GM12878 (cell line): Measurements from ENCODE around the gene DLG4. TPM values are rescaled to one million over a fixed set of nuclear protein-coding genes. Genes with fewer than 3 reads are reported as not detected.
A peak's percentile ranks its signal among the peaks of the same experiment; 100 is the strongest.
"Not testable (repeated sequence)": the region's sequence is repeated elsewhere in the genome, so short reads cannot be mapped to it uniquely, and the experiment has no call there.

Experiments used
- ATAC-seq: fragments of 200-7000 bp; cut with Tn5 transposase; 3 replicates; pipeline ENCODE4 v1.9.1; 2020; ENCODE audit warnings: mild to moderate bottlenecking, moderate library complexity
- BruUV-seq: library from RNA; stranded (reverse); fragments of 400-500 nt; replicated peaks from 2 replicates; lab custom pipeline; 2021; lab: Mats Ljungman, UMichigan
- CTCF ChIA-PET: fragments of 300-600 bp; sonication (Branson Sonifier 250); formaldehyde crosslinking; extraction: SDS; loops from one replicate; lab custom pipeline; 2021; ENCODE audit warnings: inconsistent platforms; lab: Yijun Ruan, JAX
- POLR2A ChIA-PET: fragments of 350-600 bp; formaldehyde crosslinking; extraction: SDS; loops from one replicate; lab custom pipeline; 2021; ENCODE audit warnings: inconsistent platforms; lab: Charles Lee
- RAD21 ChIA-PET: fragments of 300-600 bp; sonication (Branson Sonifier 250); formaldehyde crosslinking; loops from one replicate; lab custom pipeline; 2023; ENCODE audit warnings: antibody characterized with exemption; ENCODE audit not compliant: unreplicated experiment; lab: Charles Lee
- SMC1A ChIA-PET: fragments of 300-600 bp; sonication (Branson Sonifier 250); formaldehyde crosslinking; loops from one replicate; lab custom pipeline; 2023; ENCODE audit not compliant: unreplicated experiment, uncharacterized antibody; lab: Charles Lee
- DNase-seq: peaks from one replicate; pipeline ENCODE4 v3.0.0-alpha.2; 2011; ENCODE audit warnings: low read depth, low spot score
- FAIRE-seq: peaks from 3 replicates; lab custom pipeline; 2011; peaks lifted over from hg19 to GRCh38; lab: Jason Lieb, UNC
- H2AFZ ChIP-seq: 2 replicates; pipeline ENCODE4 v1.6.0; 2011; ENCODE audit warnings: low read depth, low read length, control low read depth; ENCODE audit not compliant: control insufficient read depth
- H3K27ac ChIP-seq: 2 replicates; pipeline ENCODE4 v1.5.1; 2011; ENCODE audit warnings: control low read depth; ENCODE audit not compliant: control insufficient read depth, insufficient read depth
- H3K27me3 ChIP-seq, 2 experiments: replicated peaks in 1 of 2; 2 replicates each; pipeline versions ENCODE4 v1.6.0 to v1.6.1; 2011; ENCODE audit warnings: low read length in 1 of 2; ENCODE audit not compliant: control insufficient read depth in 2 of 2, insufficient read depth in 2 of 2
- H3K36me3 ChIP-seq, 2 experiments: 2 replicates each; pipeline ENCODE4 v1.5.1; 2011; ENCODE audit warnings: low read length in 1 of 2; ENCODE audit not compliant: control insufficient read depth in 2 of 2, insufficient read depth in 2 of 2
- H3K4me1 ChIP-seq: 2 replicates; pipeline ENCODE4 v1.6.1; 2011; ENCODE audit warnings: mild to moderate bottlenecking, low read length, moderate library complexity, mixed read lengths; ENCODE audit not compliant: control insufficient read depth, insufficient read depth
- H3K4me2 ChIP-seq: 2 replicates; pipeline ENCODE4 v1.6.0; 2011; ENCODE audit warnings: control low read depth; ENCODE audit not compliant: control insufficient read depth, insufficient read depth
- H3K4me3 ChIP-seq: fragments of 200-600 bp; sonication (generic); 2 replicates; pipeline ENCODE4 v1.5.1; 2016
- H3K79me2 ChIP-seq: 2 replicates; pipeline ENCODE4 v1.6.0; 2011; ENCODE audit warnings: low read length; ENCODE audit not compliant: control insufficient read depth, insufficient read depth
- H3K9ac ChIP-seq: 2 replicates; pipeline ENCODE4 v1.8.0; 2011; ENCODE audit warnings: low read length, control low read depth, mixed read lengths; ENCODE audit not compliant: control insufficient read depth, insufficient read depth
- H3K9me3 ChIP-seq: replicated peaks from 3 replicates; pipeline ENCODE4 v1.5.1; 2011; ENCODE audit warnings: mild to moderate bottlenecking, low read length; ENCODE audit not compliant: control insufficient read depth, insufficient read depth
- H4K20me1 ChIP-seq: 2 replicates; pipeline ENCODE4 v1.6.0; 2011; ENCODE audit not compliant: control insufficient read depth, insufficient read depth
- CREM ChIP-seq: IDR thresholded peaks from 2 replicates; pipeline ENCODE4 v1.6.1; 2014; ENCODE audit warnings: antibody characterized with exemption, low read depth
- EED ChIP-seq: sonication (generic); IDR thresholded peaks from 2 replicates; pipeline ENCODE4 v1.6.1; 2016; ENCODE audit warnings: antibody characterized with exemption, low read depth
- HDGF ChIP-seq: fragments of 450-650 bp; IDR thresholded peaks from 2 replicates; pipeline ENCODE4 v1.6.1; 2016; ENCODE audit warnings: antibody characterized with exemption
- RB1 ChIP-seq: fragments of 450-650 bp; formaldehyde crosslinking; IDR thresholded peaks from 2 replicates; pipeline ENCODE4 v1.6.1; 2017; ENCODE audit warnings: mild to moderate bottlenecking, borderline replicate concordance
- SRF ChIP-seq, 2 experiments: IDR thresholded peaks; 2 replicates each; pipeline ENCODE4 v1.6.1; 2011; ENCODE audit warnings: low read depth in 2 of 2, low read length in 2 of 2, mild to moderate bottlenecking in 1 of 2, moderate library complexity in 1 of 2
- SUPT20H ChIP-seq: IDR thresholded peaks from 2 replicates; pipeline ENCODE4 v1.6.1; 2011; ENCODE audit warnings: low read depth, mild to moderate bottlenecking, low read length, moderate library complexity, borderline replicate concordance; ENCODE audit not compliant: control insufficient read depth
- WGBS: methylation state at CpG from one replicate; pipeline ENCODE4 v1.1.6; 2016; ENCODE audit warnings: low lambda C conversion rate; ENCODE audit not compliant: insufficient replicate concordance, insufficient coverage; ENCODE audit errors: missing lambda C conversion rate; 5-methylcytosine and 5-hydroxymethylcytosine counted together
- in situ Hi-C: fragments of 300-500 bp; cut with MboI; formaldehyde crosslinking; loops from 9 replicates; pipeline ENCODE4 v1.14.3; 2018; ENCODE audit warnings: mixed read lengths
- intact Hi-C: fragments of 100-400 bp; cut with micrococcal nuclease; formaldehyde crosslinking; loops from one replicate; pipeline ENCODE4 v1.14.2; 2022; ENCODE audit not compliant: unreplicated experiment
- polyA plus RNA-seq, 11 experiments: library from polyadenylated mRNA; depleted of rRNA in 4 of 11; unstranded in 6 of 11; stranded (reverse) in 5 of 11; fragments of >200 nt; fragmentation: Nextera tagmentation in 4 of 11; fragmentation: Illumina TruSeq in 1 of 11; extraction: Ambion mirVana in 4 of 11; extraction: Trizol in 1 of 11; gene quantifications; 1 replicate in 1 of 11; 2 replicates in 10 of 11; pipeline versions ENCODE4 v1.2.1 to v1.2.3, GENCODE V29; 2011 to 2016; ENCODE audit warnings: inconsistent platforms in 2 of 11, missing spikeins in 2 of 11, low read depth in 1 of 11
- total RNA-seq, 4 experiments: library from RNA; depleted of rRNA in 3 of 4; stranded (reverse); fragments of >200 nt in 3 of 4; fragmentation: Illumina TruSeq in 1 of 4; extraction: Trizol in 1 of 4; gene quantifications; 2 replicates each; pipeline versions ENCODE4 v1.2.1 to v1.2.3, GENCODE V29; 2013 to 2021
- TF ChIP-seq, protein P1 (sequence below): fragments of 450-650 bp; IDR thresholded peaks from 2 replicates; pipeline ENCODE4 v1.6.1; 2017; ENCODE audit warnings: low read depth, mild to moderate bottlenecking, moderate library complexity

The DLG4 gene
- total and polyA plus RNA-seq, 10 of the 15 experiments (the other 5 are each of a cell fraction or from before 2014, with no cell fraction given), result 0.07 to 4.1 (median 1.3) TPM

DNA sequence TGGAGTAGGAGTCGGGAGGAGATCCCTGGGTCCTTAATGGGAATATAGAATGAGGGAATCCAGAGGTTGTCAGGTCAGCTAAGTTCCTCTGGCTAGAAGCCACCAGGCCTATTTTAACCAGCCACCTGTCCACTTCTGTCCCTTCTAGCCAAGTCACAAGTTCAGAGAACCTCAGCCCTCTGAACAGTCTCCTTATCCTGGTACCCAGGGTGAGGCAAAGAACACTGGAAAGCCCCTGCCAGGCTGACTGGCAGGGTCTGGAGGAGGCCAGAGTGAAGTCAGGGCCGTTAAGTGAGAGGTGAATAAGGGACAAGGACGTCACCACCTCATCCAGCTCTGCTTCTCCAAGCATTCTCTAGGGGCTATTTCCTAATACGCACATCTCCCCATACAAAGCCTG lies 29.2 kb upstream of the DLG4 start (continued):
- TF ChIP-seq, protein P1, sequence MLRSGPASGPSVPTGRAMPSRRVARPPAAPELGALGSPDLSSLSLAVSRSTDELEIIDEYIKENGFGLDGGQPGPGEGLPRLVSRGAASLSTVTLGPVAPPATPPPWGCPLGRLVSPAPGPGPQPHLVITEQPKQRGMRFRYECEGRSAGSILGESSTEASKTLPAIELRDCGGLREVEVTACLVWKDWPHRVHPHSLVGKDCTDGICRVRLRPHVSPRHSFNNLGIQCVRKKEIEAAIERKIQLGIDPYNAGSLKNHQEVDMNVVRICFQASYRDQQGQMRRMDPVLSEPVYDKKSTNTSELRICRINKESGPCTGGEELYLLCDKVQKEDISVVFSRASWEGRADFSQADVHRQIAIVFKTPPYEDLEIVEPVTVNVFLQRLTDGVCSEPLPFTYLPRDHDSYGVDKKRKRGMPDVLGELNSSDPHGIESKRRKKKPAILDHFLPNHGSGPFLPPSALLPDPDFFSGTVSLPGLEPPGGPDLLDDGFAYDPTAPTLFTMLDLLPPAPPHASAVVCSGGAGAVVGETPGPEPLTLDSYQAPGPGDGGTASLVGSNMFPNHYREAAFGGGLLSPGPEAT, result no peak
- TF ChIP-seq SRF (IDR thresholded peaks at IDR 0.05; ENCODE audit: low read depth in 2 of 2, low read length in 2 of 2), result no peak

- no peak for DNase-seq
- in situ Hi-C loops (no loop called here), intact Hi-C loops (no loop called here)
- CTCF ChIA-PET, result no interaction called here
- no peak overlapping the region for H3K27ac ChIP-seq
- H4K20me1 ChIP-seq, result no peaks in the 10 kb centered on the region
- TF ChIP-seq SUPT20H, result no peak
- TF ChIP-seq CREM, result no peak
- TF ChIP-seq RB1, result no peak
- no peak for TF ChIP-seq EED
- TF ChIP-seq HDGF, result no peak
- H2AFZ ChIP-seq, result no peak overlapping the region
- 78% methylated on average over 5 of the region's 5 CpGs for WGBS
- H3K9me3 ChIP-seq, result no peaks in the 10 kb centered on the region
- RAD21 ChIA-PET, result no interaction called here
- SMC1A ChIA-PET, result no interaction called here
- H3K4me3 ChIP-seq, result no peak overlapping the region
- H3K4me2 ChIP-seq, result no peak overlapping the region
- no peak for FAIRE-seq
- peaks cover 52% of the 10 kb centered on the region for H3K79me2 ChIP-seq
- no peak for ATAC-seq
- H3K4me1 ChIP-seq, result peaks cover 14% of the 10 kb centered on the region
- H3K36me3 ChIP-seq, result peaks cover 10 to 19% of the 10 kb centered on the region in 2 experiments; a peak in 3 of 4 replicates
- POLR2A ChIA-PET, result no interaction called here
- H3K27me3 ChIP-seq, result no peaks in the 10 kb centered on the region
- no peak overlapping the region for H3K9ac ChIP-seq
- BruUV-seq, result no TSS peak
Measured at GRCh38 chr17:7246779-7247178, 27.1 kb upstream of the DLG4 start.

DNA sequence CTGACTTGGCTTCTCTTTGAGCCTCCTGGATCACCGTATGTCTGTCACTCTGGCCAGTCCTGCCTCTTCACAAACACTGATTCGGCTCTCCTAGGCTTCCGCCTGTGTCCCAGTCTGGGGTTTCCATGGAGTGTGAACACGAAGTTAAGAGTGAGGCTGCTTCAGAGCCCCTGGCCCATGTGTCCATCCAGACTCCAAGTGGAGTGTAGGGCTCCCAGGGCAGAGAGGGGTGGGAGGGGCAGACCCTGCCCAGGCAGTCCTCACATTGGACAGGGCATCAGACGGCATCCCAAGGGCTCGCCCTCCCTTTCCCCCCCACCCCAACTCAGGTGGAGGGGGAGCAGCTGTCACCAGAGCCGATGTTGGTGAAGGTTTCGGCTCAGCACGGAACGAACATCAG lies 24.2 kb upstream of the DLG4 start:
- intact Hi-C loops, result loop anchor here (5.0 kb wide), 1 partner anchor 63 kb away; the partner anchor contains the start of gene EIF5A
- Histone ChIP-seq H3K79me2 (peaks cover 44% of the 10 kb centered on the region), H3K36me3 (peaks cover 10 to 19% of the 10 kb centered on the region in 2 experiments; a peak in 3 of 4 replicates), H3K4me1 (peaks cover 19% of the 10 kb centered on the region)
- ATAC-seq, H3K9ac ChIP-seq, FAIRE-seq, H3K27ac ChIP-seq, H3K27me3 ChIP-seq, H3K4me2 ChIP-seq, H2AFZ ChIP-seq, DNase-seq, in situ Hi-C loops, H4K20me1 ChIP-seq, H3K9me3 ChIP-seq, H3K4me3 ChIP-seq, RAD21 ChIA-PET: not testable (repeated sequence)
- ChIA-PET CTCF (interaction anchor here (1.5 kb wide), 1 partner anchor 23 kb away, joined by 5 read pairs; no protein-coding TSS in a partner anchor), POLR2A (interaction anchor here (2.1 kb wide), 1 partner anchor 23 kb away, joined by 10 read pairs; no protein-coding TSS in a partner anchor), SMC1A (interaction anchor here (1.6 kb wide), 1 partner anchor 23 kb away, joined by 5 read pairs; no protein-coding TSS in a partner anchor)
- TSS peak; percentile 29 for BruUV-seq
- WGBS, result 89% methylated on average over 10 of the region's 10 CpGs
